Mammary epithelial cell (primary cell): ENCODE data around the gene HBQ1.
"Not testable (repeated sequence)": the region's sequence is repeated elsewhere in the genome, so short reads cannot be mapped to it uniquely, and the experiment has no call there.

Experiments used
- CTCF ChIP-seq, 2 donors: IDR thresholded peaks in 1 of 2; conservative IDR thresholded peaks in 1 of 2; 2 replicates each; pipeline ENCODE4 v1.5.1; 2011 to 2012; ENCODE audit warnings: inconsistent platforms in 2 of 2, low read length in 2 of 2, mild to moderate bottlenecking in 2 of 2, control low read depth in 1 of 2, low read depth in 1 of 2; ENCODE audit not compliant: insufficient read depth in 1 of 2; ENCODE audit errors: extremely low read depth in 1 of 2
- EZH2 ChIP-seq: IDR thresholded peaks from 2 replicates; pipeline ENCODE4 v1.6.1; 2012; ENCODE audit warnings: low read length, inconsistent platforms, borderline replicate concordance

DNA sequence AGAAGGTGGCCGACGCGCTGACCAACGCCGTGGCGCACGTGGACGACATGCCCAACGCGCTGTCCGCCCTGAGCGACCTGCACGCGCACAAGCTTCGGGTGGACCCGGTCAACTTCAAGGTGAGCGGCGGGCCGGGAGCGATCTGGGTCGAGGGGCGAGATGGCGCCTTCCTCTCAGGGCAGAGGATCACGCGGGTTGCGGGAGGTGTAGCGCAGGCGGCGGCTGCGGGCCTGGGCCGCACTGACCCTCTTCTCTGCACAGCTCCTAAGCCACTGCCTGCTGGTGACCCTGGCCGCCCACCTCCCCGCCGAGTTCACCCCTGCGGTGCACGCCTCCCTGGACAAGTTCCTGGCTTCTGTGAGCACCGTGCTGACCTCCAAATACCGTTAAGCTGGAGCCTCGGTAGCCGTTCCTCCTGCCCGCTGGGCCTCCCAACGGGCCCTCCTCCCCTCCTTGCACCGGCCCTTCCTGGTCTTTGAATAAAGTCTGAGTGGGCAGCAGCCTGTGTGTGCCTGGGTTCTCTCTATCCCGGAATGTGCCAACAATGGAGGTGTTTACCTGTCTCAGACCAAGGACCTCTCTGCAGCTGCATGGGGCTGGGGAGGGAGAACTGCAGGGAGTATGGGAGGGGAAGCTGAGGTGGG, 6.9 kb upstream of the HBQ1 start:
- not testable (repeated sequence) for TF ChIP-seq CTCF (conservative IDR thresholded peaks at IDR 0.05 in 1 of 2, IDR thresholded peaks at IDR 0.05 in 1 of 2; ENCODE audit: extremely low read depth in 1 of 2, insufficient read depth in 1 of 2, low read depth in 1 of 2, low read length in 2 of 2); EZH2
